GM12878 (cell line): ENCODE measurements around the gene RNF115. TPM values are rescaled to one million over a fixed set of nuclear protein-coding genes. Genes with fewer than 3 reads are reported as not detected.

ENCODE experiments used
- ATAC-seq: fragments of 200-7000 bp; cut with Tn5 transposase; 3 replicates; pipeline ENCODE4 v1.9.1; 2020; ENCODE audit warnings: mild to moderate bottlenecking, moderate library complexity
- BruUV-seq: library from RNA; stranded (reverse); fragments of 400-500 nt; replicated peaks from 2 replicates; lab custom pipeline; 2021; lab: Mats Ljungman, UMichigan
- CTCF ChIA-PET: fragments of 300-600 bp; sonication (Branson Sonifier 250); formaldehyde crosslinking; extraction: SDS; loops from one replicate; lab custom pipeline; 2021; ENCODE audit warnings: inconsistent platforms; lab: Yijun Ruan, JAX
- POLR2A ChIA-PET: fragments of 350-600 bp; formaldehyde crosslinking; extraction: SDS; loops from one replicate; lab custom pipeline; 2021; ENCODE audit warnings: inconsistent platforms; lab: Charles Lee
- RAD21 ChIA-PET: fragments of 300-600 bp; sonication (Branson Sonifier 250); formaldehyde crosslinking; loops from one replicate; lab custom pipeline; 2023; ENCODE audit warnings: antibody characterized with exemption; ENCODE audit not compliant: unreplicated experiment; lab: Charles Lee
- SMC1A ChIA-PET: fragments of 300-600 bp; sonication (Branson Sonifier 250); formaldehyde crosslinking; loops from one replicate; lab custom pipeline; 2023; ENCODE audit not compliant: unreplicated experiment, uncharacterized antibody; lab: Charles Lee
- DNase-seq: peaks from one replicate; pipeline ENCODE4 v3.0.0-alpha.2; 2011; ENCODE audit warnings: low read depth, low spot score
- FAIRE-seq: peaks from 3 replicates; lab custom pipeline; 2011; peaks lifted over from hg19 to GRCh38; lab: Jason Lieb, UNC
- H2AFZ ChIP-seq: 2 replicates; pipeline ENCODE4 v1.6.0; 2011; ENCODE audit warnings: low read depth, low read length, control low read depth; ENCODE audit not compliant: control insufficient read depth
- H3K27ac ChIP-seq: 2 replicates; pipeline ENCODE4 v1.5.1; 2011; ENCODE audit warnings: control low read depth; ENCODE audit not compliant: control insufficient read depth, insufficient read depth
- H3K27me3 ChIP-seq, 2 experiments: replicated peaks in 1 of 2; 2 replicates each; pipeline versions ENCODE4 v1.6.0 to v1.6.1; 2011; ENCODE audit warnings: low read length in 1 of 2; ENCODE audit not compliant: control insufficient read depth in 2 of 2, insufficient read depth in 2 of 2
- H3K36me3 ChIP-seq, 2 experiments: 2 replicates each; pipeline ENCODE4 v1.5.1; 2011; ENCODE audit warnings: low read length in 1 of 2; ENCODE audit not compliant: control insufficient read depth in 2 of 2, insufficient read depth in 2 of 2
- H3K4me1 ChIP-seq: 2 replicates; pipeline ENCODE4 v1.6.1; 2011; ENCODE audit warnings: mild to moderate bottlenecking, low read length, moderate library complexity, mixed read lengths; ENCODE audit not compliant: control insufficient read depth, insufficient read depth
- H3K4me2 ChIP-seq: 2 replicates; pipeline ENCODE4 v1.6.0; 2011; ENCODE audit warnings: control low read depth; ENCODE audit not compliant: control insufficient read depth, insufficient read depth
- H3K4me3 ChIP-seq: fragments of 200-600 bp; sonication (generic); 2 replicates; pipeline ENCODE4 v1.5.1; 2016
- H3K79me2 ChIP-seq: 2 replicates; pipeline ENCODE4 v1.6.0; 2011; ENCODE audit warnings: low read length; ENCODE audit not compliant: control insufficient read depth, insufficient read depth
- H3K9ac ChIP-seq: 2 replicates; pipeline ENCODE4 v1.8.0; 2011; ENCODE audit warnings: low read length, control low read depth, mixed read lengths; ENCODE audit not compliant: control insufficient read depth, insufficient read depth
- H3K9me3 ChIP-seq: replicated peaks from 3 replicates; pipeline ENCODE4 v1.5.1; 2011; ENCODE audit warnings: mild to moderate bottlenecking, low read length; ENCODE audit not compliant: control insufficient read depth, insufficient read depth
- H4K20me1 ChIP-seq: 2 replicates; pipeline ENCODE4 v1.6.0; 2011; ENCODE audit not compliant: control insufficient read depth, insufficient read depth
- CEBPZ ChIP-seq: fragments of 150-350 bp; IDR thresholded peaks from 2 replicates; pipeline ENCODE4 v1.6.1; 2016; ENCODE audit warnings: low read depth, low read length
- CREM ChIP-seq: IDR thresholded peaks from 2 replicates; pipeline ENCODE4 v1.6.1; 2014; ENCODE audit warnings: antibody characterized with exemption, low read depth
- FOXM1 ChIP-seq: IDR thresholded peaks from 2 replicates; pipeline ENCODE4 v1.6.1; 2012; ENCODE audit warnings: low read depth, mild to moderate bottlenecking, inconsistent platforms, low read length, moderate library complexity
- MYB ChIP-seq: fragments of 150-350 bp; IDR thresholded peaks from 2 replicates; pipeline ENCODE4 v1.6.1; 2014; ENCODE audit warnings: mild to moderate bottlenecking, low read depth, low read length, borderline replicate concordance
- NKRF ChIP-seq: fragments of 450-650 bp; conservative IDR thresholded peaks from 2 replicates; pipeline ENCODE4 v1.6.1; 2017; ENCODE audit warnings: mild to moderate bottlenecking, moderate library complexity
- POLR2AphosphoS5 ChIP-seq: IDR thresholded peaks from 2 replicates; pipeline ENCODE4 v1.6.1; 2011; ENCODE audit warnings: mild to moderate bottlenecking, low read length, inconsistent platforms
- YY1 ChIP-seq: IDR thresholded peaks from 2 replicates; pipeline ENCODE4 v1.6.1; 2011; ENCODE audit warnings: low read depth, mild to moderate bottlenecking, low read length
- WGBS: methylation state at CpG from one replicate; pipeline ENCODE4 v1.1.6; 2016; ENCODE audit warnings: low lambda C conversion rate; ENCODE audit not compliant: insufficient replicate concordance, insufficient coverage; ENCODE audit errors: missing lambda C conversion rate; 5-methylcytosine and 5-hydroxymethylcytosine counted together
- in situ Hi-C: fragments of 300-500 bp; cut with MboI; formaldehyde crosslinking; loops from 9 replicates; pipeline ENCODE4 v1.14.3; 2018; ENCODE audit warnings: mixed read lengths
- intact Hi-C: fragments of 100-400 bp; cut with micrococcal nuclease; formaldehyde crosslinking; loops from one replicate; pipeline ENCODE4 v1.14.2; 2022; ENCODE audit not compliant: unreplicated experiment
- polyA plus RNA-seq, 11 experiments: library from polyadenylated mRNA; depleted of rRNA in 4 of 11; unstranded in 6 of 11; stranded (reverse) in 5 of 11; fragments of >200 nt; fragmentation: Nextera tagmentation in 4 of 11; fragmentation: Illumina TruSeq in 1 of 11; extraction: Ambion mirVana in 4 of 11; extraction: Trizol in 1 of 11; gene quantifications; 1 replicate in 1 of 11; 2 replicates in 10 of 11; pipeline versions ENCODE4 v1.2.1 to v1.2.3, GENCODE V29; 2011 to 2016; ENCODE audit warnings: inconsistent platforms in 2 of 11, missing spikeins in 2 of 11, low read depth in 1 of 11
- total RNA-seq, 4 experiments: library from RNA; depleted of rRNA in 3 of 4; stranded (reverse); fragments of >200 nt in 3 of 4; fragmentation: Illumina TruSeq in 1 of 4; extraction: Trizol in 1 of 4; gene quantifications; 2 replicates each; pipeline versions ENCODE4 v1.2.1 to v1.2.3, GENCODE V29; 2013 to 2021

Gene RNF115
- total and polyA plus RNA-seq, 10 of the 15 experiments (the other 5 are each of a cell fraction or from before 2014, with no cell fraction given) = 3.4 to 22.0 (median 12.9) TPM

DNA sequence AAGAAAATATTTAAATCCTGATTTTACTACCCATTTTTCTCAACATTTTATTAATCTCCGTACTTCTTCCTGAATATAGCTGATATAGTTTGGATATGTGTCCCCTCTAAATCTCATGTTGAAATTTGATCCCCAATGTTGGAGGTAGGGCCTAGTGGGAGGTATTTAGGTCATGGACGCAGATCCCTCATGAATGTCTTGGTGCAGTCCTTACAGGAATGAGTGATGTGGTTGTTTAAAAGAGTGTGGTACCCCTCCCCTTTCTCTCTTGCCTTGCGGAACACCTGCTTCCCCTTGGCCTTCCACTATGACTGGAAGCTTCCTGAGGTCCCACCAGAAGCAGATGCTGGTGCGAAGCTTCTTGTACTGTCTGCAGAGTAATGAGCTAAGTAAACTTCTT lies 17.5 kb downstream of the RNF115 start (continued):
- no peak for TF ChIP-seq CEBPZ
- no peak for TF ChIP-seq YY1
- TF ChIP-seq CREM = no peak

- BruUV-seq = no TSS peak
- Histone ChIP-seq H3K4me3 (no peak overlapping the region), H3K9me3 (no peaks in the 10 kb centered on the region), H3K27me3 (no peaks in the 10 kb centered on the region), H3K36me3 (no peaks in the 10 kb centered on the region), H3K27ac (no peak overlapping the region), H3K79me2 (peaks cover 10% of the 10 kb centered on the region), H3K9ac (no peak overlapping the region), H2AFZ (no peak overlapping the region), H3K4me1 (no peaks in the 10 kb centered on the region; the same call in none of the 2 replicates), H4K20me1 (no peaks in the 10 kb centered on the region), H3K4me2 (no peak overlapping the region)
- no peak for DNase-seq
- POLR2A ChIA-PET = no interaction called here
- RAD21 ChIA-PET = interaction anchor here (1.2 kb wide), 1 partner anchor 24 kb away, joined by 3 read pairs; no protein-coding TSS in a partner anchor
- ATAC-seq = no peak
- in situ Hi-C loops (no loop called here), intact Hi-C loops (no loop called here)
- 58% methylated on average over 1 of the region's 1 CpG for WGBS
- CTCF ChIA-PET = interaction anchor here (0.7 to 1.8 kb wide), 5 partner anchors 9 to 54 kb away, joined by 3 to 6 read pairs (median 4); partner anchors contain the start of genes NUDT17 and PIAS3
- TF ChIP-seq FOXM1 = no peak
- no peak for TF ChIP-seq POLR2AphosphoS5
- no peak for TF ChIP-seq MYB
- TF ChIP-seq NKRF = no peak
- SMC1A ChIA-PET = interaction anchor here (0.6 to 1.4 kb wide), 3 partner anchors 13 to 27 kb away, joined by 3 to 5 read pairs (median 3); no protein-coding TSS in a partner anchor
- no peak for FAIRE-seq
Observed at GRCh38 chr1:145805057-145805456, 18.8 kb downstream of the RNF115 start.
